GM19455 (cell line): ENCODE results near the gene TOM1.
"Not testable (repeated sequence)": the region's sequence is repeated elsewhere in the genome, so short reads cannot be mapped to it uniquely, and the experiment has no call there.

Experiments
- ATAC-seq: cut with Tn5 transposase; IDR thresholded peaks from one replicate; pipeline ENCODE4 v1.9.1; 2021; ENCODE audit not compliant: unreplicated experiment

Gene TOM1

DNA sequence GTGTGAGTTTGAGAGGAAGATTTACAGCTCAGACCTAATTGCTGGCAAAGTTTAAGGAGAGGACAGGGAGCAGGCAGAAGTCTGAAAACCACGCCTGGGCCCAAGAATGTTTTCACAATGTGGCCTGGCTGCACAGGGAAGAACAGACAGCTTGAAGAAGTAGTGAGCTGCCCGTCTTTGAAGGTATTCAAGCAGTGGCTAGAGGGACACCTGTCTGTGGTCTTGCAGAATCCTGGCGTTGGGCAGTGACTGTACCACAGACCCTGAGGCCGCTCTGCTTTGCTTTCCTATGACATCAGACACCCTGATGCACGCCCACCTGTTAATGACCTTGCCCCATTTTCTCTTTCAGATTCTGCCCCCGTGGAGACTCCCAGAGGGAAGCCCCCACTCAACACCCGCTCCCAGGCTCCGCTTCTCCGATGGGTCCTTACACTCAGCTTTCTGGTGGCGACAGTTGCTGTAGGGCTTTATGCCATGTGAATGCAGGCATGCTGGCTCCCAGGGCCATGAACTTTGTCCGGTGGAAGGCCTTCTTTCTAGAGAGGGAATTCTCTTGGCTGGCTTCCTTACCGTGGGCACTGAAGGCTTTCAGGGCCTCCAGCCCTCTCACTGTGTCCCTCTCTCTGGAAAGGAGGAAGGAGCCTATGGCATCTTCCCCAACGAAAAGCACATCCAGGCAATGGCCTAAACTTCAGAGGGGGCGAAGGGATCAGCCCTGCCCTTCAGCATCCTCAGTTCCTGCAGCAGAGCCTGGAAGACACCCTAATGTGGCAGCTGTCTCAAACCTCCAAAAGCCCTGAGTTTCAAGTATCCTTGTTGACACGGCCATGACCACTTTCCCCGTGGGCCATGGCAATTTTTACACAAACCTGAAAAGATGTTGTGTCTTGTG is 93.7 kb downstream of the TOM1 start:
- ATAC-seq: no peak

DNA sequence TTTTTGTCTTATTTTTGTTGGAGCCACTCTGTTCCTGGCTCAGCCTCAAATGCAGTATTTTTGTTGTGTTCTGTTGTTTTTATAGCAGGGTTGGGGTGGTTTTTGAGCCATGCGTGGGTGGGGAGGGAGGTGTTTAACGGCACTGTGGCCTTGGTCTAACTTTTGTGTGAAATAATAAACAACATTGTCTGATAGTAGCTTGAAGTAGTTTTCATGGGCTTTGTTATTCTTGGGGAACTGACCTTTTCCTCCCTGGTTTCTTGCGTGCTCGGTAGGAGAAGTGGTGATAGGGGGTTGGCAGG is 94.3 kb downstream of the TOM1 start:
- no peak for ATAC-seq

DNA sequence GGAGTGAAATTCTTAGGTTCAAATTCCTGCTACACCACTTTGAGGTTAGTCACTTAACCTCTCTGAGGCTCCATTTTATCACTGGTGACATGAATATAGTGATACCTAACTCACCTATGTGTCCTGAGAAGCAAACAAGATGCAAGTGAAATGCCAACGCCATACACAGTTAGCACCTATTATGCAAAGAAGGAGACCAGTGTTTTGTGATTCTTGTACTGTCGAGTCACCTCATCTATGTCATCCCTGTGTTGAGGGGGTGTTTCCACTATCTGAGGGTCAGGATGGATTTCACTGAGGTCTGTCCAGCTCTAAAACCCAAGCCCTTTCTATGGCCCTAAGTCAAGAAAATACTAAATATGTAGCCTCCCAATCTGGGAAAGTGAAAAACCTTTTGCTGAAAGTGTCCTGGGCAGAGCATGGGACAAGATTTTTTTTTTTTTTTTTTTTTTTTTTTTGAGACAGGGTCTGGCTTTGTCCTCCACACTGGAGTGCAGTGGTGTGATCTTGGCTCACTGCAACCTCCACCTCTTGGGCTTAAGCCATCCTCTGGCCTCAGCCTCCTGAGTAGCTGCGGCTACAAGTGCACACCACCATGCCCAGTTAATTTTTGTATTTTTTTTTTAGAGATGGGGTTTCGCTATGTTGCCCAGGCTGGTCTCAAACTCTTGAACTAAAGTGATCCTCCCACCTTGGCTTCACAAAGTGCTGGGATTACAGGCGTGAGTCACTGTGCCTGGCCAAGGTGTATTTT is 95.3 kb downstream of the TOM1 start:
- no peak for ATAC-seq

DNA sequence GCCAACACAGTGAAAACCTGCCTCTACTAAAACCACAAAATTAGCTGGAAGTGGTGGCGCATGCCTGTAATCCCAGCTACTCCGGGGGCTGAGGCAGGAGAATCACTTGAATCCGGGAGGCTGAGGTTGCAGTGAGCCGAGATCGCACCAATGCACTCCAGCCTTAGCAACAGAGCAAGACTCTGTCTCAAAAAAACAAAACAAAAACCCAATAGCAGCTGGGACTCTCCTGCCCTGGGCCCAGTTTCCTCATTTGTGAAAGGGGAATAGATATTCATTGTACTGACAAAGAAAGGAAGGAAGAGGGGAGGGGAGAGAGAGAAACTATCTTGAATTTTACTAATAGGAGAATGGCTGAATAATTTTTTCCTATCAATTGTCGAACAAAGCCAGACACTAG is 96.9 kb downstream of the TOM1 start:
- not testable (repeated sequence) for ATAC-seq

DNA sequence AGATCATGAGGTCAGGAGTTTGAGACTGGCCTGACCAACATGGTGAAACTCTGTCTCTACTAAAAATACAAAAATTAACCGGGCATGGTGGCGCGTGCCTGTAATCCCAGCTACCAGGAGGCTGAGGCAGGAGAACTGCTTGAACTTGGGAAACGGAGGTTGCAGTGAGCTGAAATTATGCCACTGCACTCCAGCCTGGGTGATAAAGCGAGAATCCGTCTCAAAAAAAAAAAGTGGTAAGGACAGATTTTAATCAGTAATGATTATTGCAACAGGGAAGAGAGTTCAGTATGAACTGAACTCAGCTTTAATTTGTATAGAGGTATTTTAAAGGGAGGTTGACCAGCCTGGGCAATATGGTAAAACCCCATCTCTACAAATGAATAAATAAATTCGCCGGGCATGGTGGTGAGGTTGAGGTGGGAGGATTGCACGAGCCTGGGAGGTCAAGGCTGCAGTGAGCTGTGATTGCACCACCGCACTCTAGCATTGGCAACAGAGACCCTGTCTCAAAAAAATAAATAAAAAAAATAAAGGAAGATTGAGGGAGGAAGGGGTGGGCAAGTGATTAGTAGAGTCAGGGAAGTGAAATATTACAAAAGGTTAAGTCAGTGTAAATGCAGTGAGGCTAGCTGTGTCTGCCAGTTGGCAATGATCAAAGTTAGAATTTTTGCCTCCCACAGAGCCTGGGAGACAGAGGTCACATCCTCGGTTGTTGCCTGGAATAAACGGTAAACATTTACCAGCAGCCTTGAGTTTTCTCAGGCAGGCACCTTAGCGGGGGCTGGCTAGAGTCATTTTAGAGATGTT is 97.6 kb downstream of the TOM1 start:
- ATAC-seq: no peak
